GM18508 (cell line): ENCODE measurements around the gene DCAF17.
"Not testable (repeated sequence)": the region's sequence is repeated elsewhere in the genome, so short reads cannot be mapped to it uniquely, and the experiment has no call there.

ENCODE experiments used
- ATAC-seq: cut with Tn5 transposase; IDR thresholded peaks from one replicate; pipeline ENCODE4 v1.9.1; 2021; ENCODE audit warnings: moderate number of reproducible peaks; ENCODE audit not compliant: insufficient read depth, unreplicated experiment

Gene DCAF17

DNA sequence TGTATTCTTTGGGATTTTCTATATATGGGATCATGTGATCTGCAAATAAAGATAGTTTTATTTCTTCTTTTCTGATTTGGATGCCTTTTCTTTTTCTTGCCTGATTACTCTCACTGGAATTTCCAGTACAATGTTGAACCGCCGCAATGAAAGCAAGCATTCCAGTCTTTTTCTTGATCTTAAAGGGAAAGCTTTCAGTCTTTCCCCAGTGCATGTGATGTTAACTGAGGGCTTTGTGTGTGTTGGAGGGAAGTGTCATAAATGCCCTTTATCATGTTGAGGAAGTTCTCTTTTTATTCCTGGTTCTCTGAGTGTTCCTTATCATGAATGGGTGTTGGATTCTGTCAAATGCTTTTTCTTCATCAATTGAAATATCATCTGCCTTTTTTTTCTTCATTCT is 71.3 kb downstream of the DCAF17 start:
- ATAC-seq = no peak

DNA sequence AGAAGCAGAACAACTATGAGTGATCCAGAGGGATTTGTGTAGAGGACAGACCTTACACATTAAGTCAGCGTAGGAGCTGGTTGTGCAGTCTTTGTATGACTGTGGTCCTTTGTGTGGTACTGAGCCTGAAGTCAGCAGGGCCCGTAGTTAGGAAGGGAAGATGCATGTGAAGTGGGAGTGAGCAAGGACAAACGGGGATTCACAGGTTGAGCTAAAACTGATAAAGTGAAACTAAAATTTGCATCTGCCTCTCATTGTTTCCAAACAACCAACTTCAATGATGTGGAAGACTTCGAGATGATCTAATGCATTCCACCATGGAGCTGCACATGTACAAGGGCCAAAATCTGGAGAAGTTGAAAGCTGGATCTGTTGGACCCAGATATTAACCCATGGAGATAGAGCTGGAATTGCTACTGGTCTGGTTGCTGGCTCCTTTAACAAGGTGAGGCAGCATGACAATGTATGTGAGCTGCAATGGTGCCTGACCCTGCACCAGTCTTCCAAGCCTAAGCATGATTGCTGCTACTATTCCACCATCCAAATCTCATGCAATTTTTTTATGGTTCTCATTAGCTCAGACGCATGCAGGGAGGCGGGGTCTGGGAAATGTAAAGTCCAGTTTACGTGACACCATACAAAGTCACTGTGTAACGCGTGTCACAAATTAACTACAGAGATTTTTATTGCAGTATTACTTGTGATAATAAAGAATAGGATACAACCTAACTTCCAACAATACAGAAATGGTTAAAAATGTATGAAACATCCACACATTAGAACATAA is 76.1 kb downstream of the DCAF17 start:
- ATAC-seq = no peak

DNA sequence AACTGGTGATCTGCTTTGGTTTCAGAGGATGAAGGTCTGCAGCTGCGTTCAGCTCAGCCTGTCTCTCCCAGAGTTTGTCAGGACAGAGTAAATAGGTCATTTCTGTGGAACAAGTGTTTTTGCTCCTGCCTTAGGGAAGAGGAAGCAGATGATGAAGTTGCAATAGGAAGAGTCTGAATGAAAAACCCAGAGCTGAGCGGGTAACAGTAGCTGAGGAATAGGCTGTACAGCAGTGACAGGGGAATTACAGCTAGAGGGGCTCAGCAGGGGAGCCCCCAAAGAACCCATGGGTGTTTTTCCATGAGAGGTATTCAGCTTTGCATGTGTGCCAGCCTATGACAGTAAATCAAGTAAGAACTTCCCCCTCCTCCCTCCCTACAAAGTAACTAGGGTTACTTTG is 78.0 kb downstream of the DCAF17 start:
- ATAC-seq = no peak

DNA sequence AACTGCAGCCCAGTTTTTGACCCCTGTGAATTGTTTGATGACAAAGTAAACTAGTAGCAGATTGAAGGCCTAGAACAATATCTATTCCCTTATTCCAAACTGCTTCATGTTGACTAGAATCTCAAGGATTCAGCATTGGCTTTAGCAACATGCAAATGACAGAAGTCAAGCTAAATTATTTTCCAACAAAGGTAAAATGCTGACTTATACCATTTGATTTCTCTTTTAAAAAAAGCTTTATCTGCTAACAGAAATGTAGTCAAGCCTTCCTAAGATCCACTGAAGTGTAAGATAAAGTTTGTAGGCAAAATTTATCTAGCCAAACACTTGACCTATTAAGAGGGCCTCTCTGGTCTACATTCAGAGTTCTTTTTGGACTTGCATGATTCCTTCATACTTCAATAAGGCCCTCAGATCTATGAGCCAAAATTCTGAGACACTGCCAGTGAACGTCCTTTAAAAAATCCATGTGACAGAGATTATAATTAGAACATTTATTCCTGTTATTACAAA is 78.7 kb downstream of the DCAF17 start:
- no peak for ATAC-seq

DNA sequence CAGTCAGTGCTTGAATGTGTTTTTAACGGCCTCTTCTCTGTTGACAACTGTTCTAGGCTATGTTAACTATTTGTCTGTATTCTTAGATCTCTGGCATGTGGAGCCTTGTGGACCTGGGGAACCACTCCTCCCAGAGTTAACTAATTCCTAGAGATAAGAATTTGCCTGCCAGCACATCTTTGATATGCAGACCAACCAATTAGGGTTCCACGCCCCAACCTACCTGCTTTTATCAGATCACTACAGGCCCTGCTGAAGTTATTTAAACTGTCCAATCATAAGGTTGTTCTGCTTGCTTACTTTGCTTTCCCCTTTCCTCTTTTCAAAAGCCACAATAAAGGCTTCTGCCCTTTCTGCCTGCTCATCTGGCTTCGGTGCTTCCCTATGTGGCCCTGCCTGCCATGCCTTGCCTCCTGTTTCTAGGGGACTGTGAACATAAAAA is 79.7 kb downstream of the DCAF17 start:
- no peak for ATAC-seq

DNA sequence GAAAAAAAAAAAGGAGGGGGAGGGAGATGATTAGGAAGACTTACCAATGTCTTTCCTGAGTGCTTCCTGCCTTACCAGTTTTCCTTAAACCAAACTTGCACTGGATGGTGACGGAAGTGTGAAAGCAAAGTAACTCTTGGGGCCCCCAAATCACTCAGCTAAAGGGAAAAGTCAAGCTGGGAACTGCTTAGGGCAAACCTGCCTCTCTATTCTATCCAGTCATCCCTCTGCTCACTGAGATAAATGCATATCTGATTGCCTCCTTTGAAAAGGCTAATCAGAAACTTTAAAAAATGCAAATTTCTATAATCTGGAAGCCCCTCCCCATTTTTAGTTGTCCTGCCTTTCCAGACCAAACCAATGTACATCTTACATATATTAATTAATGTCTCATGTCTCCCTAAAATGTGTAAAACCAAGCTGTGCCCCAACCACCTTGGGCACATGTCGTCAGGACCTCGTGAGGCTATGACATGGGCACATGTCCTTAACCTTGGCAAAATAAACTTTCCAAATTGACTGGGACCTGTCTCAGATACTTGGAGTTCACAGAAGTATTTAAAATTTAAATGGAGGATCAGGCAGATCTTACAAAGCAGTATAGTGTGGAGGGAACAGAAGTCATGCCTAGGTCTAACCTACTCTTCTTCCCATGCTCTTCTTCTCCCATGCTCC is 81.0 kb downstream of the DCAF17 start:
- no peak for ATAC-seq

DNA sequence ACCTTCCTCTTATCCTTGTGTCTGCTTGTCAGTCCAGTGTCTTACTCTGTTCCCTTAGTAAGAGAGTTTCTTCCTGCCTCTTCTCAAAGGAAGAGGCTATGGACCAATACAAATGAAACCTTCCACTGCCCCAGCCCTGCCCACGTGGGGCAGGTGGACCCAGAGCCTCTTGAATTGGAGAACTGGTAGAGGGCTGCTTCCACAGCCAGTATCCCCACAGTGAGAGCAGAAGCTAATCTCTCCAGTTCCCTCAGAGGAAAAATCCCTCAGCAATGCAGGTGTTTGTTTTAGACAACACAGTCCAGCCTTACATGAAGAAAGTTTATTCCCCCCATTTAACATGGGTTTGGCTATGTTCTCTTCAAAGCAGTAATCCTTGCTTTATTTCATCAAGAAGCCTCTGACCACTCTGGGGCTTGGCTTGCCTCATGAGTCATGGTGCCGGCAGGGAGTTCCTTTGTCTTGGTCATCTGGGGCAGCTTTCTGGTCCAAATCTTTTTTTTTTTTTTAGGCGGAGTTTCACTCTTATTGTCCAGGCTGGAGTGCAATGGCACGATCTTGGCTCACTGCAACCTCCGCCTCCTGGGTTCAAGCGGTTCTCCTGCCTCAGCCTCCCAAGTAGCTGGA is 81.8 kb downstream of the DCAF17 start:
- no peak for ATAC-seq

DNA sequence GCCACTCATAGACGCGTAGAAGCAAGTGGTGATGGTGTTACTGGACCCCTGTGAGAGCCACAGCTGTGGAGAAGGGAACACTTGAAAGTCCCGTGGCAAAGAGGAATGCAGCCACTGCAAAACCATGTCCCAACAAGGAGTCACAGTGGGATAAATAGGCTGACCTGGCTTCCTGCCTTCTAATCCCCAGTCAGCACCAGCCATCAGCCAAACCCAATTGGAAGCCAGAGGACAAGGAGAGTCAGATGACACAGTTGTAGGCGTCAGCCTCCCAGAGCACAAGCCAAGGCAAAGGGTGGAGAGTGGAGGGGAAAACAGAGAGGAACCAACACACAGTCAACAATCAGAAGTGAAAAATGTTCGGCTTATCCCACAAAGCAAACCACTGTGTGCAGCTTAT is 82.8 kb downstream of the DCAF17 start:
- no peak for ATAC-seq

DNA sequence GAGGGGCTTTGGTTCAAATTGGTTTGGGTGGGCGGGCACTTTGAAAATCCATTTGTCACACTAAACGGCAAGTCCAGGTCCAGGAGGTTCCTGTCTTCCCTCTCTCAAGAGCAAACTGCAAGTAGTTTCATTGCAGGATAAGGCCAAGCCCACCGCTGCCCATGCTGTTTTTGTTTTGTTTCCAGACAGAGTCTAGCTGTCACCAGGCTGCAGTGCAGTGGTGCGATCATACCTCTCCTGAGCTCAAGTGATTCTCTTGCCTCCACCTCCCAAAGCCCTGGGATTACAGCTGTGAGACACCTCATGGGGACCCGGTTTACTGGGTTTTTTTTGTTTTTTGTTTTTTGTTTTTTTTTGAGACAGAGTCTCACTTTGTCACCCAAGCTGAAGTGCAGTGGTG is 86.4 kb downstream of the DCAF17 start:
- no peak for ATAC-seq

DNA sequence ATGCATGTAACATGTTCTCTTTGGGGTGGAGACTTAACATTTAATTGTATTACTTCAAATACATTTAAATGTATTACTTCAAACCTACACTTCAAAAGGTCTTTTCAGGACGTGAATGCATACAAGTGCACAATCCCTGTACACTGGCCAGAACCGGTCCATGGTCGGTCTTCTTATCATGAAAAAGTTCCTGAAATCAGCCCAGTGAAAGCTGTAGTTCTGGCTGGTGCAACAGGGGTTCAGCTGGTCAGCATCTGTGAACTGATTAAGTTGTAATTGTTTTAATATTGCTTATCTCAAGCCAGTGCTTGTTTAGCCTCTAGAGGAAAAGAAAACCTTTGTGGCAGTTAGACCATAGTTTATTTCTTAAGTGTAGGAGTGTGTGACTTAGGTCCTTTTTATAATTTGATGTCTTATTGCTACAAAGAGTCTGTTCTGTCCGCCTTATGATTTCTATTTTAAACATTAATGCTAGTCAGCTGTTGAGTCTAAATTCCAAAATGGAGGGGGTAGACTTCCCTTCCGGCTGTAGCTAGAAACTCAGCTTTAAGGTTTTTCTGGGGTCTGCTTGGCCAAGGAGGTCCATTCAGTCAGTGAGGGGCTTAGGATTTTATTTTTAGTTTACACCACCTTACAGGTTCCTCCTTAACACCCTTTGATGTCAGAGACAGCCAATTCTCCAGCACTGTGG is 87.5 kb downstream of the DCAF17 start:
- no peak for ATAC-seq

DNA sequence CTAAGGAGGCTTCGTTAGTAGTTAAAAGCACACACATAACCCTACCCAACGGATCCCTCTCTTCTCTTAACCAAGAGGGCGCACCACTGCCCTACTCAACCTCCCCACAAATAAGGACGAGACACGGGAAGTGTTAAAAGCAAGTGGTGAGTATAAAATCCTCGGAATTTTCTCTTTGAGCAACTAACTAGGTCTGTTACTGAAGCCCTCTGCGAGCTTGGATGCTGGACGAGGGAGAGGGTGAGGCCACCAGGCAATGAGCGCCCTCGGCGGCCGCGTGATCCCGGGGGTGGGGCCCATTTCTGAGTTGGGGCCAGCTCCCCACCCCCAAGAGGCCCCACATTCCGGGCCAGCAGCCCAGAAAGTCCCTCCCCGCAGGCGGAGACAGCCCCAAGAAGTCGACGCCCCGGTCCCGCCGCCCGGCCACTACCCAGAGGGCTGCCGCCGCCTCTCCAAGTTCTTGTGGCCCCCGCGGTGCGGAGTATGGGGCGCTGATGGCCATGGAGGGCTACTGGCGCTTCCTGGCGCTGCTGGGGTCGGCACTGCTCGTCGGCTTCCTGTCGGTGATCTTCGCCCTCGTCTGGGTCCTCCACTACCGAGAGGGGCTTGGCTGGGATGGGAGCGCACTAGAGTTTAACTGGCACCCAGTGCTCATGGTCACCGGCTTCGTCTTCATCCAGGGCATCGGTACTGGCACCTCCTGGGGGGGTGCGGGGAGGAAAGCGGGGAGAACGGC is 88.2 kb downstream of the DCAF17 start, which contains the start of gene CYBRD1:
Gene CYBRD1 (plus strand): TSS at position 423 of the 736 bp plus-strand sequence. CDS start 72 bp downstream, at position 495.
- ATAC-seq = no peak

DNA sequence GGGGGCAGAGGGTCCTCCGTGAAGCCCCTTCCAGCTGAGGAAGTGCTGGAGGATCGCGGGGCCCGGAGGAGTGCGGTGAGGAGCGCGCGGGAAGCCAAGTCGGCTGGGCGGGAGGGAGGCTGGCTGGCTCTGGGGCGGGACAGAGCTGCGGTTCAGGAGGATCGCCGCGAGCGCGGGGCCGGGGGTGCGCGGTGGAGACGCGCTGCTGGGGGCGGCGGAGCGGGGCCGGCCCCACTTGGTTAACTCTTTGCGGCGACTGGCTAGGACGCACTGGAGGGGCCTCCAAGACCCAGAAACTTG is 88.7 kb downstream of the DCAF17 start:
- no peak for ATAC-seq

DNA sequence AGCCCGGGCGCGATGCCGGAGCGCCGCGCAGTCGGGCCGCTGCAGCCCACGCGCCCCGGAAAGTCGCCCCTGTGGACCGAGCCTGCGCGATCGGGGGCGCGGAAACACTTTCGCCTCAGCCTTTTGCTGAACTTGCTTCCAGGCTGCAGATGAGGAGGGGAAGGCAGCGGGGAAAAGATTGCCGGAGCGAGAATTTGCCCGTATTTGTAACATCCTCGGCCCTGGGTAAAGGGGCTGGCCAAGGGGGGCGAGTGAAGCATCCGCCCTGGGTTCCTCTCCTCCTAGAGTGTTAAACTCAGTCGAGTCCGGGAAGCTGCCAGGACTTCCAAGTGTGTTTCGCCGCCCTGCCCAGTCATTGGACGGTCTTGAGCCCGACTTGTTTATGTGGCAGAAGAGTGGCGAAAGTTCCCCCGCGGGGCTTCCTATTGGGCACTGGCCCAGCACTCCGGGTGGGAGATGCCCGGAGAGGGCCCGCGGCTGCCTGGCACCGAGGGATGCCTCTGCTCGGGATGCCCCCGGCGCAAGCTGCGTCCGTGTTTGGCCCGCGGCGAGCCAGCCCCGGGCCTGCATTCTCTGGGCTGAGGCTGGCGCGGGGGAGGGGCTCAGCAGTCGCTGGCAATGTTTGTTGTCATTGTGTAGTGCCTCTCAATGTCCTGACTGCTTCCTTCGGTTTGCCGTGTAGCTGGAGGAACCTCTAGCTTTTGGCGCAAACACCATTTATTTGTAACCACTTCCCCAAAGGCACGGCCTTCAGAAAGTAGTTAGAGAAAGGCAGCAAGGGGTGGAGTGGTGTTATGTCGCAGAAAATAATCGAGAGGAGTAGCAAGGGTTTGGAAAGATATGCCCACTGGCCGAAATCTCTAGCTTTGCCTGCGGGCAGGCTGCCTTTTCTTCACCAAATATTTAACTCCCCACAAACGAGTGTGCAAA is 89.3 kb downstream of the DCAF17 start:
- no peak for ATAC-seq

DNA sequence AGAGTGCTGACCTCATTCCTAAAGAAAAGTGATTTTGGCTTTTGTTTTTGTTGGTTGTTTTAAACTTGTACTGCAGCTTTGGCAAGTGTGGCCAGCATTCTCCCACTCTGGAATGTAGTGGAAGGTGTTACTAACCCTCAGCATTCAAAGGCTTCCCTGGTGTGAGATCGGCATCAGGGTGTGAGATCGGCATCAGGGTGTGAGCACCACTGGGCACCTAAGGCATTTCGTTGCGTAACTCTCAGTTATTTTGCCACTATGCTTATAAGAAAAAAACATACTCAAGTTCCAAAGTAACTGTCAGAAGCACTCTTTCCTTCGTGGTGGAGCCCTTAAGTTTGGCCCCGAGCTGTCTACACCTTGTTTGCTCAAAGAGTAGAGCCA is 90.0 kb downstream of the DCAF17 start:
- ATAC-seq = no peak

DNA sequence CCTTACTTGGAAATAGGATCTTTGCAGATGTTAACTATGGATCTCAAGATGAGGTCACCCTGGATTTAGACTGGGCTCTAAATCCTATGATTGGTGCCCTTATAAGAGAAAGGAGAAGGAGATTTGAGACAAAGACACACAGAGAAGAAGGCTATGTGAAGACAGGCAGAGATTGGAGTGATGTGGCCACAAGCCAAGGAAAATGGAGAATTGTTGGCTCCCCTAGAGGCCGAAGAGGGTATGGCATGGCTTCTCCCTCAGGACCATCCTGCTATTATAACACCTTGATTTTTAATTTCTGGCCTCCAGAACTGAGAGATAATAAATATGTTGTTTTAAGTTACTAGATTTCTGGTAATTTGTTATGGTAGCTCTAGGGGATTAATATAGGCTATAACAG is 95.9 kb downstream of the DCAF17 start:
- ATAC-seq = no peak

DNA sequence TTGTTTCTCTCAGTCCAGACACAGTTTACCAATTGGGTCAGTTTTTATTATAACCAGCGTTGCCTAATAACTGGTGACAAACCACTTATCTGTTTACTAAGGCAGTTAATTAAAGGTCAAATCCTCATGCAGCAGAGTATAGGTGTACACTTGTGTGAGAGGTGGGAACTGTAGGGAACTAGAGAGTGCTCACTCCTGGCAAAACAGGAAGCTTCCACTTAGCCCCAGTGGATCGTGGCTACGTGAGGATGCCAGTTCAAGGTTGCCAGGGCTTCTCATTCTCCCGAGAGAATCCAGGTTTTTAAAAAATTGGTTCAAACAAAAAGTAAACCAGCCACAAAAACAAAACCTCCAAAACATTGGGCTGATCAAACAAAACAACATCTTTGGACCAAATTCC is 96.4 kb downstream of the DCAF17 start:
- ATAC-seq = no peak

DNA sequence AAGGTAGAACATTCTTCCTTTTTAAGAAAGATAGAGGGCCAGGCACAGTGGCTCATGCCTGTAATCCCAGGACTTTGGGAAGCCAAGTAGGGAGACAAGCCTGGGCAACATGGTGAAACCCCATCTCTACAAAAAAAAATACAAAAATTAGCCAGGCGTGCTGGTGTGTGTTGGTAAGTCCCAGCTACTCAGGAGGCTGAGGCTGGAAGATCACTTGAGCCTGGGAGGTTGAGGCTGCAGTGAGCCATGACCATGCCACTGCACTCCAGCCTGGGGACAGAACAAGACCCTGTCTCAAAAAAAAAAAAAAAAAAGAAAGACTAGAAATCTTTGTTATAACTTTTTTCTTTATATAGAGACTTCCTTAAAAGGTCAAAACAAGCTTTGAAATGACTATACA is 96.8 kb downstream of the DCAF17 start:
- ATAC-seq = not testable (repeated sequence)

DNA sequence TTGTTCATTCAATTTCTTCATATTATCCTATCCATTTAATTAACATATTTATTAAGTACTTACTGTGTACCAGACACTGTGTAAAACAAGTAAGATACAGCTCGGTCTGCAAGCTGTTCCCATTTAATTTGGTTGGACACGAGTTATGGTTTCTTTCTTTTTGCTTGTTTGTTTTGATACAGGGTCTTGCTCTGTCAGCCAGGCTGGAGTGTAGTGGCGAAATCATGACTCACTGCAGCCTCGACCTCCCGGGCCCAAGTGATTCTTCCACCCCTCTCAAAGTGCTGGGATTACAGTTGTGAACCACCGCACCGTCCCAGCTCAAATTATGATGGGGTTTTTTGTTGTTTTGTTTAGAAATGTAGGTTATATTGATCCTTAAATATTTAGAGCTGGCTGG is 97.3 kb downstream of the DCAF17 start:
- no peak for ATAC-seq

DNA sequence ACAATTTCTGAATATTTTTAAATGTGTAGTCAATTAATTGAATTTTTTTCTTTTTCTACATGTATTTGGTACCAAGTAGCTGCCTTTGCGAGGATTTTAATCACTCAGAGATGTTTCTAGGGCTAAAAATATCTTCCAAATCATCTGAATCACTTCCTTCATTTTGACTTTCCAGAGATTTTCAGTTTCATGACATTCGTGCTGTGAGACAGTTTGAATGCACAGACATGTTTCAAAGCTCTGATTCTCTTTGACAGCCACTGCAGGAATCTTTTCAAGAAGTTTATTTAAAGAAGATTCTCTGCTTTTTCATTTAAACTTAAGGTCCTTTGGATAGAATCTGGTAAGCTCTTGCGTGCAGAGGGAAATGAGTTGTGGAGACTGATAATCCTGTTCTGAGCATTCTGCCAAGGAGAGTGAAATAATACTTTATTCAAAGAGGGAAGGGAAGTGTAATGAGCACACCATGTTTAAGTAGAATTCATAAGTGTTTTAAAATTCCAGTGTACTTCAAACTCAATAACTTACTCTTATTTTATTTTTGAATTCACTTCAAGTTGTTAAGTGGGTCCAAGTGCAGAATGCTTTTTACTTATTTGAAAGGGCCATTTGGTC is 97.9 kb downstream of the DCAF17 start:
- no peak for ATAC-seq
